BE2C (cell line): ENCODE results near the gene PLEKHA1.

Experiments used
- DNase-seq: peaks from one replicate; pipeline ENCODE4 v3.0.0-alpha.2; 2020
- H3K27me3 ChIP-seq: fragments of 250-450 bp; sonication (Bioruptor Pico); 2 replicates; pipeline ENCODE4 v1.5.1; 2020; ENCODE audit warnings: mild to moderate bottlenecking
- H3K36me3 ChIP-seq: fragments of 250-450 bp; sonication (Bioruptor Pico); 2 replicates; pipeline ENCODE4 v1.5.1; 2020; ENCODE audit warnings: mild to moderate bottlenecking
- H3K4me1 ChIP-seq: fragments of 250-450 bp; sonication (Bioruptor Pico); 2 replicates; pipeline ENCODE4 v1.5.1; 2020
- H3K4me3 ChIP-seq: 2 replicates; pipeline ENCODE4 v1.5.1; 2011; ENCODE audit warnings: low read depth, low read length
- H3K9me3 ChIP-seq: fragments of 250-450 bp; sonication (Bioruptor Pico); 2 replicates; pipeline ENCODE4 v1.5.1; 2020
- CTCF ChIP-seq: IDR thresholded peaks from 2 replicates; pipeline ENCODE4 v1.5.1; 2012; ENCODE audit warnings: mild to moderate bottlenecking, low read depth, low read length

PLEKHA1 gene

DNA sequence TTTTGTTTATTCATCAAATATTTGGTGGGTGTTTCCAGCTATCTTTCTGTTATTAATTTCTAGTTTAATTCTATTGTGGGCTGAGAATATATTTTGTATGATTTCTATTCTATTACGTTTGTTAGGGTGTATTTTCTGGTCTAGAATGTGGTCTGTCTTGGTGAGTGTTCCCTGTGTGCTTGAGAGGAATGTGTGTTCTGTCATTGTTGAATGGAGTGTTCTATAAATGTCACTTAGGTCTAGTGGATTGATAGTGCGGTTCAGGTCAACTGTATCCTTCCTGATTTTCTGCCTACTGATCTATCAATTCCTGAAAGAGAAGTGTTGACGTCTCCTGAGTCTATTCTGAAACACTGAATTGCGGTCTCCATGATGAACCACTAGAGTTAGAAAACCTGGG lies 95.3 kb downstream of the PLEKHA1 start:
- Histone ChIP-seq H3K4me1 (no peaks in the 10 kb centered on the region), H3K4me3 (no peak overlapping the region), H3K36me3 (no peaks in the 10 kb centered on the region), H3K27me3 (peaks cover 31% of the 10 kb centered on the region), H3K9me3 (no peaks in the 10 kb centered on the region)
- no peak for TF ChIP-seq CTCF
- no peak for DNase-seq

- no peaks in the 10 kb centered on the region for H3K36me3 ChIP-seq
- H3K9me3 ChIP-seq, result no peaks in the 10 kb centered on the region
- H3K4me1 ChIP-seq, result no peaks in the 10 kb centered on the region
- no peak for DNase-seq
- TF ChIP-seq CTCF, result no peak
- H3K27me3 ChIP-seq, result peaks cover 16% of the 10 kb centered on the region
- no peak overlapping the region for H3K4me3 ChIP-seq
Observed at GRCh38 chr10:122471531-122472177, 97.1 kb downstream of the PLEKHA1 start.

DNA sequence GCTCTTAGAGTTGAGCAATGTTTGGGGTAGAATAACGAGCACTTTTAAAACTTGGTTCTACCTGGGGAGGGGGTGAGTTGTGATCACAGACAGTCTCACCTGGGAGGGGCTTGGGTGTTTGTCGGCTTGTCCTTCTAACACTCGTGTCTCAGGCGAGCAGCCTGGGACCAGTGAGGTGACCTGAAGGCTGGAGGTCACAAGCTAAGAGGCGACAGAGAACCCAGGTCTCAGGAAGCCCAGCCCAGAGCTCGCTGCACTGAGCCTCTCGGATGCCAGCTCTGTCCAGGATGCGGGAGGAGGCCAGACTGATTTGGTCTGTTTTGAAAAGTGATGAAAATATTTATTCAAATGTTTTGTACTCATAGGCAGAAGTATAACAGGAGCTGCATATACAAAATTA lies 98.6 kb downstream of the PLEKHA1 start:
- no peaks in the 10 kb centered on the region for H3K4me1 ChIP-seq
- H3K36me3 ChIP-seq, result no peaks in the 10 kb centered on the region

DNA sequence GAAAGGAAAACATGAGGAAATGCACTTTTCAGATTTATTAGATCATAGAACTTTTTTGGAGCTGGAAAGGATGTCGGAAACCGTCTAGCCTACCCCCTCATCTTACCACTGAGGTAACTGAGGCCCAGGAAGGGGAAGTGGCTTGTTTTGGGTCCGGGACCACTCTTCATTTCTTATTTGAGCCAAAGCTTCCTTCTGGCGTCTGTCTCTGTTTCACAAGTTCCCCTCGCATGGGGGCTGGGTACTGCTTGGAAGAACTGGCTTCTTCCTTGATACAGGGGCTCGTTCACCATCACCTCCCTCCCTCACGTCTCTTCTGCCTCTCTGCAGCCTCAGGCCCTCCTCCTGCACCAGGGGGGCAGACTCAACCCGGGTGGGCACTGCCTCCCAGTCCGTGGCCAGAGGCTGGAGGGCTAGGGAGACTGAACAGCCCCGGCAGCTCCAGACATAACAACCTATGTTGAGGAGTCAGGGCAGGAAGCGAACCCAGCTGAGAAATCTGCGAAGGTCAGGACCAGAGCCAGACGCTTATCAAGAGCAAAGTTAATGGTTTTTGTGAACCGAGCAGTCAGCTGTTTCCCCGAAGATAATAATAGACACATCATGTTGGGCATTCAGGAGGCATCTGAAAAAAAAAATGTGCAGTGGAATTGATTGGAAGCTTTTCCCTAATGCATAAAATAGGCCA lies 99.8 kb downstream of the PLEKHA1 start:
- no peak for TF ChIP-seq CTCF
- Histone ChIP-seq H3K36me3 (no peaks in the 10 kb centered on the region), H3K4me3 (no peak overlapping the region), H3K9me3 (no peaks in the 10 kb centered on the region), H3K4me1 (no peaks in the 10 kb centered on the region), H3K27me3 (peaks cover 9% of the 10 kb centered on the region)
- no peak for DNase-seq

More for the DNA sequence above, 98.6 kb downstream of the PLEKHA1 start:
- no peak for TF ChIP-seq CTCF
- no peaks in the 10 kb centered on the region for H3K9me3 ChIP-seq
- DNase-seq, result no peak
- H3K4me3 ChIP-seq, result no peak overlapping the region
- H3K27me3 ChIP-seq, result peaks cover 10% of the 10 kb centered on the region

DNA sequence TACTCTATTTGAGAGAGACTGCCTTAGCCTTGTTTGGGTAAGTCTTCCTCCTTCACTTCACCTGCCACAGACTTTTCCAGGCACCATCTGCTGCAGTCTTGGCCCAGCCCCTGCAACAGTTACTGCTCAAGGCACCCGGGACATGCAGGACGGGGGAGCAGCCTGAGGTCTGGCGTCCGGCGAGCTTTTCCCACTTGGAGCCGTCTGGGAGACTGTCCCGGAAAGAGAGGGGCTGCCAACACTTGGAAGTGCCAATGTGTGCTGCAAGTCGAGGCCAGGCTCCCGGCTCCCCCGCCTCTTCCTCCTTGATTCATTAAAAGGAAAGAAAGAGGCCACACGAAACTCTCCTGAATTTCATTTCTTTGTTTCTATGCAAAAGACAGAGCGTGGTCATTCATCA lies 100.6 kb downstream of the PLEKHA1 start:
- Histone ChIP-seq H3K4me3 (no peak overlapping the region), H3K36me3 (no peaks in the 10 kb centered on the region), H3K9me3 (no peaks in the 10 kb centered on the region), H3K27me3 (peaks cover 6% of the 10 kb centered on the region; the same call in 1 of the 2 replicates), H3K4me1 (no peaks in the 10 kb centered on the region)
- DNase-seq, result no peak
- no peak for TF ChIP-seq CTCF
